Mesenchymal stem cell (in vitro differentiated cells and primary cell): ENCODE results near the gene C17orf67.

Experiments
- DNase-seq: peaks from one replicate; pipeline ENCODE4 v3.0.0-alpha.2; 2013
- H2AFZ ChIP-seq: one replicate; pipeline ENCODE4 v1.6.1; 2013; ENCODE audit warnings: low read depth, mild to moderate bottlenecking, control low read depth, inconsistent platforms, low read length, moderate library complexity
- H2AK5ac ChIP-seq: 2 replicates; pipeline ENCODE4 v1.6.1; 2013; ENCODE audit warnings: low read length, moderate library complexity, mild to moderate bottlenecking, inconsistent platforms; ENCODE audit not compliant: severe bottlenecking
- H2BK120ac ChIP-seq: one replicate; pipeline ENCODE4 v1.6.1; 2013; ENCODE audit warnings: low read depth, mild to moderate bottlenecking, inconsistent platforms, low read length, moderate library complexity
- H2BK12ac ChIP-seq, 2 experiments: one replicate each; pipeline ENCODE4 v1.6.1; 2013; ENCODE audit warnings: inconsistent platforms in 2 of 2, low read length in 2 of 2, mild to moderate bottlenecking in 2 of 2, moderate library complexity in 2 of 2, control low read depth in 1 of 2
- H2BK15ac ChIP-seq: one replicate; pipeline ENCODE4 v1.6.1; 2013; ENCODE audit warnings: mild to moderate bottlenecking, low read depth, inconsistent platforms; ENCODE audit not compliant: poor library complexity, severe bottlenecking
- H2BK5ac ChIP-seq: 2 replicates; pipeline ENCODE4 v1.6.1; 2013; ENCODE audit warnings: low read depth, mild to moderate bottlenecking, low read length, control low read depth, inconsistent platforms; ENCODE audit not compliant: poor library complexity, severe bottlenecking
- H3K14ac ChIP-seq, 2 experiments: one replicate each; pipeline ENCODE4 v1.6.1; 2013; ENCODE audit warnings: inconsistent platforms in 2 of 2, low read length in 2 of 2, control low read depth in 1 of 2, mild to moderate bottlenecking in 1 of 2, moderate library complexity in 1 of 2
- H3K18ac ChIP-seq, 2 experiments: one replicate each; pipeline ENCODE4 v1.6.1; 2013; ENCODE audit warnings: inconsistent platforms in 2 of 2, low read length in 2 of 2, control low read depth in 1 of 2, low read depth in 1 of 2, mild to moderate bottlenecking in 1 of 2
- H3K23ac ChIP-seq, 2 experiments: one replicate each; pipeline ENCODE4 v1.6.1; 2013; ENCODE audit warnings: inconsistent platforms in 2 of 2, low read length in 2 of 2, mild to moderate bottlenecking in 2 of 2, moderate library complexity in 2 of 2, control low read depth in 1 of 2
- H3K27ac ChIP-seq: 2 replicates; pipeline ENCODE4 v1.5.1; 2013; ENCODE audit warnings: mild to moderate bottlenecking, moderate library complexity, low read length, control low read depth, inconsistent platforms; ENCODE audit not compliant: poor library complexity, severe bottlenecking
- H3K27me3 ChIP-seq, 2 experiments: 2 replicates each; pipeline versions ENCODE4 v1.6.1 to v1.7.0; 2013; ENCODE audit warnings: low read length in 2 of 2, mild to moderate bottlenecking in 2 of 2, moderate library complexity in 2 of 2, control low read depth in 1 of 2, inconsistent platforms in 1 of 2; ENCODE audit not compliant: control insufficient read depth in 1 of 2, insufficient read depth in 1 of 2
- H3K36me3 ChIP-seq, 2 experiments: 2 replicates each; pipeline versions ENCODE4 v1.6.1 to v1.7.0; 2013; ENCODE audit warnings: low read length in 2 of 2, control low read depth in 1 of 2, inconsistent platforms in 1 of 2, low read depth in 1 of 2, mild to moderate bottlenecking in 1 of 2; ENCODE audit not compliant: insufficient read depth in 2 of 2, control insufficient read depth in 1 of 2
- H3K4ac ChIP-seq, 2 experiments: one replicate each; pipeline ENCODE4 v1.6.1; 2013; ENCODE audit warnings: inconsistent platforms in 2 of 2, low read length in 2 of 2, mild to moderate bottlenecking in 2 of 2, moderate library complexity in 2 of 2, control low read depth in 1 of 2, low read depth in 1 of 2
- H3K4me1 ChIP-seq: 2 replicates; pipeline ENCODE4 v1.6.1; 2013; ENCODE audit warnings: low read depth, low read length, control low read depth; ENCODE audit not compliant: control insufficient read depth, insufficient read depth
- H3K4me2 ChIP-seq: 2 replicates; pipeline ENCODE4 v1.6.1; 2013; ENCODE audit warnings: low read length, mild to moderate bottlenecking, inconsistent platforms; ENCODE audit not compliant: poor library complexity, severe bottlenecking
- H3K4me3 ChIP-seq, 2 experiments: 2 replicates each; pipeline versions ENCODE4 v1.5.1 to v1.7.0; 2013; ENCODE audit warnings: low read length in 2 of 2, mild to moderate bottlenecking in 2 of 2, control low read depth in 1 of 2, low read depth in 1 of 2; ENCODE audit not compliant: insufficient read depth in 1 of 2
- H3K79me1 ChIP-seq: replicated peaks from 2 replicates; pipeline ENCODE4 v1.6.1; 2013; ENCODE audit warnings: mild to moderate bottlenecking, control low read depth, low read length, inconsistent platforms; ENCODE audit not compliant: poor library complexity, severe bottlenecking
- H3K9ac ChIP-seq: 2 replicates; pipeline ENCODE4 v1.7.0; 2013; ENCODE audit warnings: mild to moderate bottlenecking, low read length, moderate library complexity
- H3K9me3 ChIP-seq: 2 replicates; pipeline ENCODE4 v1.7.0; 2013; ENCODE audit warnings: mild to moderate bottlenecking, low read length; ENCODE audit not compliant: control insufficient read depth
- H4K8ac ChIP-seq: one replicate; pipeline ENCODE4 v1.6.1; 2013; ENCODE audit warnings: inconsistent platforms, mild to moderate bottlenecking, low read length, moderate library complexity
- H4K91ac ChIP-seq: one replicate; pipeline ENCODE4 v1.6.1; 2013; ENCODE audit warnings: mild to moderate bottlenecking, low read length, inconsistent platforms
- WGBS: methylation state at CpG from one replicate; pipeline ENCODE4 v1.1.7; 2013; ENCODE audit warnings: mixed read lengths; 5-methylcytosine and 5-hydroxymethylcytosine counted together

Gene C17orf67

DNA sequence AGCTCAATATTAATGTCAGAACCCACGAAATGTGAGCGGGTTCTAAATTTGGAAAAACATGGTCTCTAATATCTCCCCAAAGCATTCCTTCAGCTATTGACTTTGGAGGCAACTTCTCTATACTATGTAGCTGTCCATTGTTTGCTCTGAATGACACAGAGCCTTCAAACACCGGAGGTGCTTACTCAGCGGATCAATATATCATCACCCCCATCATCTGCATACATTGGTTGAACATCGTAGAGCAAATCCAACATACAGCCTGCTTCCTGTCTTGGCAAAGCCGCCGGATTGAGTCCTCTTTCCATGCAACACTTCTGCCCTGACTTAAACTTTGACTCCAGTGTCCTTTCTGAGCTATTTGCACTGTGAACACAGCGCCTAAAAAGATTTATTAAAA lies 61.3 kb downstream of the C17orf67 start:
- H3K79me1 ChIP-seq: no peaks in the 10 kb centered on the region
- H3K9me3 ChIP-seq: peaks cover 7% of the 10 kb centered on the region
- no peak overlapping the region for H2BK12ac ChIP-seq
- no peak overlapping the region for H3K14ac ChIP-seq
- H3K27ac ChIP-seq: no peak overlapping the region
- no peak overlapping the region for H2AK5ac ChIP-seq
- H3K18ac ChIP-seq: no peak overlapping the region
- no peak overlapping the region for H4K91ac ChIP-seq
- H3K27me3 ChIP-seq: peaks cover 33 to 52% of the 10 kb centered on the region in 2 experiments
- 91% methylated on average over 7 of the region's 8 CpGs for WGBS
- no peaks in the 10 kb centered on the region for H3K36me3 ChIP-seq
- H3K4me1 ChIP-seq: no peaks in the 10 kb centered on the region
- H3K4ac ChIP-seq: no peak overlapping the region
- no peak overlapping the region for H2BK120ac ChIP-seq
- no peak overlapping the region for H3K9ac ChIP-seq
- no peak overlapping the region for H2BK5ac ChIP-seq
- no peak overlapping the region for H3K23ac ChIP-seq
- no peak overlapping the region for H4K8ac ChIP-seq
- H3K4me3 ChIP-seq: no peak overlapping the region
- H2AFZ ChIP-seq: no peak overlapping the region
- no peak overlapping the region for H3K4me2 ChIP-seq
- H2BK15ac ChIP-seq: no peak overlapping the region
- no peak for DNase-seq

DNA sequence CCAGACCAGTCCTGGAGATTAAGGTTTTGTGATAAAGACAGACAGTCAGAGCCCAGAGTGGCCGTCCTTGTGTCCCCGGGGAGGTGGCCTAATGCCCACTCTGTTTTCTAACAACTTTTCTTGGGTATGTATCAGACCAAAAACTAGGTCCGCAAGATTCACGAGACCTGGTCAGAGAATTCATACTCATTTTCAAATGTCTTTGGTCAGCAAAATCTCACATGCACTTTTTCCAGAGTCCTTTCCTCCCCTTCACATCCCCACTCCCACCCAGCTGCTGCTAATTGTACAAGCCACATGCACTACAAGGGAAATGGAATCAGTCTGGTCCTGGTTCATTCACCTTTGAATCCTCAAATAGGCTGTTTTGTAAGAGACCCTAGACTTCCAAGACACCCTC lies 61.7 kb downstream of the C17orf67 start:
- Histone ChIP-seq H3K27ac (no peak overlapping the region), H3K79me1 (no peaks in the 10 kb centered on the region), H3K4me1 (no peaks in the 10 kb centered on the region), H2BK5ac (no peak overlapping the region), H3K9ac (no peak overlapping the region), H3K18ac (no peak overlapping the region), H2BK15ac (no peak overlapping the region), H3K4ac (no peak overlapping the region), H3K23ac (no peak overlapping the region), H3K9me3 (peaks cover 7% of the 10 kb centered on the region), H2AK5ac (no peak overlapping the region), H2AFZ (no peak overlapping the region), H3K4me3 (no peak overlapping the region), H4K8ac (no peak overlapping the region), H3K14ac (no peak overlapping the region), H2BK12ac (no peak overlapping the region), H3K36me3 (no peaks in the 10 kb centered on the region), H2BK120ac (no peak overlapping the region), H4K91ac (no peak overlapping the region), H3K27me3 (peaks cover 33 to 52% of the 10 kb centered on the region in 2 experiments), H3K4me2 (no peak overlapping the region)
- 93% methylated on average over 4 of the region's 4 CpGs for WGBS
- DNase-seq: no peak

DNA sequence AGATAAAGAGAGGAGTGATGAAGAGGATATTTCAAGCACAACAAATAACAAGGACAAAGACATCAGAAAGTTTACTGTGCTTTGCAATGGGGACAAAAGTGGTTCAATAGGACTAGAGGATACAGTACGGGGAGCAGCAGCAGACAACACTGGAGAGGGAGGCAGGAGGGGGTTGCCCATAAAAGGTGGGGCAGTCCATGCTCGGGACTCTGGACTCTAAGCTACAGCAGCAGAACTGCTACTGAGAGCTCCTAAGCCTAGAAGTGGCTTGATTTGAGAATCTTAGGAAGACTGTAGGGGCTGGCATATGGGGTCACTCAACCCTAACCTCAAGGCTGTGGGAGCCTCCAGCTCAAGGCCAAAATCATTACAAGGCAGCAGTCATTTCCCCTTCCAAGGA lies 62.2 kb downstream of the C17orf67 start:
- Histone ChIP-seq H2BK120ac (no peak overlapping the region), H3K27me3 (peaks cover 33 to 48% of the 10 kb centered on the region in 2 experiments), H3K9ac (no peak overlapping the region), H3K27ac (no peak overlapping the region), H2BK5ac (no peak overlapping the region), H3K9me3 (peaks cover 7% of the 10 kb centered on the region), H3K4me3 (no peak overlapping the region), H2AFZ (no peak overlapping the region), H2BK15ac (no peak overlapping the region), H2AK5ac (no peak overlapping the region), H3K23ac (no peak overlapping the region), H3K4me2 (no peak overlapping the region), H3K14ac (no peak overlapping the region), H3K4me1 (no peaks in the 10 kb centered on the region), H2BK12ac (no peak overlapping the region), H3K36me3 (no peaks in the 10 kb centered on the region), H3K18ac (no peak overlapping the region), H3K4ac (no peak overlapping the region), H4K8ac (no peak overlapping the region), H4K91ac (no peak overlapping the region), H3K79me1 (no peaks in the 10 kb centered on the region)
- DNase-seq: no peak
- 81% methylated on average over 2 of the region's 2 CpGs for WGBS

DNA sequence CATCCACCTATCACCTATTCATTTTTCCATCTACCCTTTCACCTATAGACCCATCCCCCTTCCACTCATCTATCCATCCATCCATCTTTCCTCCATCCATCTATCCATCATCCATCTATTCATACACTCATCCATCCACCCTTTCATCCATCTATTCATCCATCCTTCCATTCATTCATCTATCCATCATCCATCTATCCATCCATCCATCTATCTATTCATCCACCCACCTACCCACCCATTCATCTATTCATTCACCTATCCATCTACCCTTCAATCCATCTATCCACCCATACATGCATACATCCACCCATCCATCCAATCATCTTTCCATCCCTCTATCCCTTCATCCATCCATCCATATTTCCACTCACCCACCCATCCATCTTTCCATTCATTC lies 63.3 kb downstream of the C17orf67 start:
- no peak overlapping the region for H3K4me3 ChIP-seq
- no peak overlapping the region for H2BK120ac ChIP-seq
- no peak overlapping the region for H3K14ac ChIP-seq
- no peak overlapping the region for H2BK15ac ChIP-seq
- H3K27me3 ChIP-seq: peaks cover 39 to 54% of the 10 kb centered on the region in 2 experiments
- no peak overlapping the region for H4K91ac ChIP-seq
- H3K36me3 ChIP-seq: no peaks in the 10 kb centered on the region
- H3K18ac ChIP-seq: no peak overlapping the region
- H2BK5ac ChIP-seq: no peak overlapping the region
- no peak overlapping the region for H2AFZ ChIP-seq
- H3K9me3 ChIP-seq: peaks cover 7% of the 10 kb centered on the region
- no peak overlapping the region for H2BK12ac ChIP-seq
- H3K79me1 ChIP-seq: no peaks in the 10 kb centered on the region
- H3K23ac ChIP-seq: no peak overlapping the region
- H3K4me2 ChIP-seq: no peak overlapping the region
- no peak for DNase-seq
- no peak overlapping the region for H2AK5ac ChIP-seq
- H4K8ac ChIP-seq: no peak overlapping the region
- H3K4ac ChIP-seq: no peak overlapping the region
- H3K4me1 ChIP-seq: no peaks in the 10 kb centered on the region
- H3K27ac ChIP-seq: no peak overlapping the region
- H3K9ac ChIP-seq: no peak overlapping the region
